ENCODE data around the gene ARHGAP12.

Gene ARHGAP12

GRCh38 chr10:31963589-31963980 lies 35.0 kb upstream of the ARHGAP12 start:
- Histone ChIP-seq H3K27ac (no peak overlapping the region), H3K4me3 (no peak overlapping the region)
- no peak for DNase-seq (ENCODE audit: low spot score)
- TF ChIP-seq CTCF (IDR thresholded peaks at IDR 0.05) = no peak

DNA sequence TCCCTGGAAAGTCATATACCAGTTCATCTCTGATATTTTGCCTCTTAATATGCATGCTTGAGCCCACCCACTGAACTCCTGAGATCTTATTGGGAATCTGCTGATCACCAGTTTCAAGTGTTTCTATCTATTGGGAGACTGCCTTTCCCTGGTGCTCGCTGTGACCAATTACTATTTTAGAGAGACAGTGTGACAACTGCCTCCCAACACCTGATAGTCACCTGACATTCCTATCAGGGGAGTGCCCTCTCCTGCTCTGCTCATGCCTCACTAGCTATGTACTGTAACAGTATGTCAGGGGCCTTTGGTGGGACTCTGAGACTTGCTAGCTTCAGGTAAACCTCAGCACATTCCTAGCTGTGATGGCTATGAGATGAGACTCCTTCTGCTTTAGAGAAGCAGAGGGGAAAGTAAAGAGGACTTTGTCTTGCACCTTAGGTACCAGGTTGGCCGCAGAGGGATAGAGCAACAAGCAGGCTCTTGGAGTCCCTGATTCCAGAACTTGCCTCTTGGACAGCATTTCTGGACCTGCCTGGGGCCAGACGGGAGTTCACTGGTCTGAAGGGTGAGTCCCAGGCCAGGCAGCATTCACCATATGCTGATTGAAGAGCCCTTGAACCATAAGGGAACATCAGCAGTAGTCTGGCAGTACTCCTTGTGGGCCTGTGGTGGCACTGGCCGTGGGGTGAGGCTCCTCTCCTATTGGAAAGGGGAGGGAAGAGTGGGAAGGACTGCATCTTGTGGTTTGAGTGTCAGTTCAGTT lies 34.4 kb upstream of the ARHGAP12 start:
- H3K27ac ChIP-seq = no peak overlapping the region
- H3K4me3 ChIP-seq = no peak overlapping the region
- no peak for TF ChIP-seq CTCF (IDR thresholded peaks at IDR 0.05)
- DNase-seq (ENCODE audit: low spot score) = no peak

- no peak overlapping the region for H3K4me3 ChIP-seq
- TF ChIP-seq CTCF (IDR thresholded peaks at IDR 0.05) = no peak
- DNase-seq (ENCODE audit: low spot score) = no peak
These were observed 32.8 kb upstream of the ARHGAP12 start for GRCh38 chr10:31961277-31962074.

DNA sequence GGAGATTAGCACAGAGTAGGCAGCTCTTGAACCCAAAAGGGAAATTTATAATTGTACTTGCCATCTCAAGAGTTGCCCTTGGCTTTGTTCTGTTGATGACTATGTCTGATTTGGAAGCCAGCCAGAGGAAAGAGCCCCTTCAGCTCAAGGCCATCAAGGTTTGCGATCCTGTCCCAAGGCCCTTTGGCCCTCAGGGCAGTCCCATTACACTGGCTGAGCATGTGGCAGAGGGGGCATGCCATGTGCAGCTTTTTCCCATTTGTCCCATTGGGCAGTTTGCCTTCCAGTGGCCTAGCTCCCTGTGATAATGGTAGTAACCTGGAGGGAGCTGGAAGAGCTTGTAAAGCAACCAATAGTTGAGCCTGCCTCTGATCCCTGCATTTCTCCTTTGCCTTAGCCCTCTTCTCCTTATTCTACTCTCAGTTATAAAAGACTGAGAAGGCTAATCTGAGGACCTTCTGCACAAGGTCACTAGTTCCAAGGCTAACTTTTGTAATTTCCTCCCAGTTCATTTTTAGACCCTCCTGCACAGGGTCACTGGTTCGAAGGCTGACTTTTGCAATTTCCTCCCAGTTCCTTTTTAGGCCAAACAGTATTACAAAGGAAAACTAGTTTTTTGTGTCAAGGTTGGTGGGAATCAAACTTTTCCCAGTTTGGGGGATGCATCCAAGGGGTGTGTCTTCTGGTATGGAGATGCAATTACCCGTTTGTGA lies 31.0 kb upstream of the ARHGAP12 start:
- no peak overlapping the region for H3K27ac ChIP-seq

More at GRCh38 chr10:31961277-31962074, 32.8 kb upstream of the ARHGAP12 start:
- no peak overlapping the region for H3K27ac ChIP-seq

GRCh38 chr10:31958856-31959255 lies 30.2 kb upstream of the ARHGAP12 start:
- no peak overlapping the region for H3K27ac ChIP-seq
- no peak overlapping the region for H3K4me3 ChIP-seq
- DNase-seq (ENCODE audit: low spot score) = no peak
- no peak for TF ChIP-seq CTCF (IDR thresholded peaks at IDR 0.05)

More for the DNA sequence above, 31.0 kb upstream of the ARHGAP12 start:
- no peak for DNase-seq (ENCODE audit: low spot score)
- no peak overlapping the region for H3K4me3 ChIP-seq
- TF ChIP-seq CTCF (IDR thresholded peaks at IDR 0.05) = no peak

- Histone ChIP-seq H3K27ac (no peak overlapping the region), H3K4me3 (no peak overlapping the region)
- no peak for TF ChIP-seq CTCF (IDR thresholded peaks at IDR 0.05)
- DNase-seq (ENCODE audit: low spot score) = no peak
These were observed 27.7 kb upstream of the ARHGAP12 start for GRCh38 chr10:31956200-31956946.

Measured in coronary artery (tissue), 2 donors.